Liver (tissue), 9 donors: ENCODE measurements around the gene PEX16. TPM values are rescaled to one million over a fixed set of nuclear protein-coding genes. Genes with fewer than 3 reads are reported as not detected.

Source experiments
- DNase-seq: peaks from one replicate; pipeline ENCODE4 v3.0.0-alpha.2; 2017; ENCODE audit warnings: low spot score
- H3K27ac ChIP-seq, 2 donors: one replicate each; pipeline ENCODE4 v1.7.0; 2013; ENCODE audit warnings: inconsistent platforms in 2 of 2, low read length in 2 of 2, control low read depth in 1 of 2, low read depth in 1 of 2, mild to moderate bottlenecking in 1 of 2
- H3K27me3 ChIP-seq, 4 donors: one replicate each; pipeline versions ENCODE4 v1.6.1 to v1.7.0; 2013; ENCODE audit warnings: low read length in 3 of 4, inconsistent platforms in 1 of 4, mild to moderate bottlenecking in 1 of 4, moderate library complexity in 1 of 4; ENCODE audit not compliant: control insufficient read depth in 4 of 4, insufficient read depth in 4 of 4
- H3K36me3 ChIP-seq, 4 donors: one replicate each; pipeline versions ENCODE4 v1.6.1 to v1.7.0; 2013; ENCODE audit warnings: low read length in 3 of 4, mild to moderate bottlenecking in 3 of 4, low read depth in 1 of 4, moderate library complexity in 1 of 4; ENCODE audit not compliant: control insufficient read depth in 4 of 4, insufficient read depth in 3 of 4
- H3K4me1 ChIP-seq, 4 donors: one replicate each; pipeline versions ENCODE4 v1.6.1 to v1.7.0; 2013; ENCODE audit warnings: low read length in 3 of 4, mild to moderate bottlenecking in 3 of 4, moderate library complexity in 1 of 4; ENCODE audit not compliant: control insufficient read depth in 4 of 4, insufficient read depth in 4 of 4
- H3K4me3 ChIP-seq, 3 donors: one replicate each; pipeline versions ENCODE4 v1.6.1 to v1.7.0; 2013; ENCODE audit warnings: low read length in 3 of 3, control low read depth in 1 of 3, low read depth in 1 of 3, mild to moderate bottlenecking in 1 of 3
- H3K9ac ChIP-seq, 2 donors: one replicate each; pipeline ENCODE4 v1.7.0; 2013; ENCODE audit warnings: low read length in 2 of 2, mild to moderate bottlenecking in 2 of 2, moderate library complexity in 2 of 2, control low read depth in 1 of 2, low read depth in 1 of 2
- H3K9me3 ChIP-seq, 4 donors: one replicate each; pipeline versions ENCODE4 v1.6.1 to v1.7.0; 2013; ENCODE audit warnings: low read length in 3 of 4; ENCODE audit not compliant: control insufficient read depth in 4 of 4
- ATF3 ChIP-seq: IDR thresholded peaks from 2 replicates; pipeline ENCODE4 v1.6.1; 2016; ENCODE audit warnings: antibody characterized with exemption
- CTCF ChIP-seq: fragments of 150-350 bp; IDR thresholded peaks from 2 replicates; pipeline ENCODE4 v1.5.1; 2017; ENCODE audit warnings: improper control_type of control experiment, low read depth, low read length; ENCODE audit not compliant: missing input control
- EGR1 ChIP-seq, 2 donors: IDR thresholded peaks; 2 replicates each; pipeline ENCODE4 v1.6.1; 2016 to 2018; ENCODE audit warnings: antibody characterized with exemption in 2 of 2, low read depth in 2 of 2
- FOXA1 ChIP-seq: IDR thresholded peaks from 2 replicates; pipeline ENCODE4 v1.6.1; 2016; ENCODE audit warnings: antibody characterized with exemption
- FOXA2 ChIP-seq: IDR thresholded peaks from 2 replicates; pipeline ENCODE4 v1.6.1; 2016; ENCODE audit warnings: antibody characterized with exemption
- GABPA ChIP-seq, 2 donors: IDR thresholded peaks in 1 of 2; conservative IDR thresholded peaks in 1 of 2; 2 replicates each; pipeline ENCODE4 v1.6.1; 2016; ENCODE audit warnings: antibody characterized with exemption in 2 of 2, mild to moderate bottlenecking in 1 of 2, moderate library complexity in 1 of 2
- HNF4A ChIP-seq, 2 donors: conservative IDR thresholded peaks; 2 replicates each; pipeline ENCODE4 v1.6.1; 2016; ENCODE audit warnings: antibody characterized with exemption in 2 of 2, mild to moderate bottlenecking in 2 of 2
- HNF4G ChIP-seq: IDR thresholded peaks from 2 replicates; pipeline ENCODE4 v1.6.1; 2016; ENCODE audit warnings: antibody characterized with exemption
- MAX ChIP-seq: IDR thresholded peaks from 2 replicates; pipeline ENCODE4 v1.6.1; 2016; ENCODE audit warnings: antibody characterized with exemption
- NR2F2 ChIP-seq: IDR thresholded peaks from 2 replicates; pipeline ENCODE4 v1.6.1; 2016; ENCODE audit warnings: antibody characterized with exemption
- RAD21 ChIP-seq, 2 donors: IDR thresholded peaks; 2 replicates each; pipeline ENCODE4 v1.6.1; 2016; ENCODE audit warnings: antibody characterized with exemption in 2 of 2, mild to moderate bottlenecking in 2 of 2
- REST ChIP-seq: IDR thresholded peaks from 2 replicates; pipeline ENCODE4 v1.6.1; 2016; ENCODE audit warnings: antibody characterized with exemption, mild to moderate bottlenecking
- RXRA ChIP-seq, 2 donors: IDR thresholded peaks; 2 replicates each; pipeline ENCODE4 v1.6.1; 2017 to 2018; ENCODE audit warnings: antibody characterized with exemption in 2 of 2, mild to moderate bottlenecking in 1 of 2
- SP1 ChIP-seq: IDR thresholded peaks from 2 replicates; pipeline ENCODE4 v1.6.1; 2018; ENCODE audit warnings: antibody characterized with exemption, mild to moderate bottlenecking
- TAF1 ChIP-seq: conservative IDR thresholded peaks from 2 replicates; pipeline ENCODE4 v1.6.1; 2016; ENCODE audit warnings: antibody characterized with exemption, mild to moderate bottlenecking
- YY1 ChIP-seq: IDR thresholded peaks from 2 replicates; pipeline ENCODE4 v1.6.1; 2016; ENCODE audit warnings: antibody characterized with exemption, mild to moderate bottlenecking
- WGBS: extraction: QIAGEN DNeasy Blood & Tissue Kit; methylation state at CpG from one replicate; pipeline ENCODE4 v1.1.7; 2013; 5-methylcytosine and 5-hydroxymethylcytosine counted together
- polyA plus RNA-seq, 2 donors: library from polyadenylated mRNA; stranded (reverse) in 1 of 2; unstranded in 1 of 2; fragments of 200-250 nt in 1 of 2; fragments of >200 nt in 1 of 2; fragmentation: Nextera tagmentation in 1 of 2; extraction: Ambion mirVana in 1 of 2; gene quantifications; one replicate each; pipeline versions ENCODE4 v1.2.1 to v1.2.3, GENCODE V29; 2013 to 2015
- total RNA-seq, 2 donors: library from RNA; depleted of rRNA; stranded (reverse); fragments of >200 nt; gene quantifications; one replicate each; pipeline ENCODE4 v1.2.3, GENCODE V29; 2014
- donor health status: healthy.
- donor health status: healthy.
- donor health status: healthy.
- donor health status: healthy.
- donor health status: healthy.

The PEX16 gene
- total and polyA plus RNA-seq, 4 donors = 18.8 to 41.2 (median 29.8) TPM

- Histone ChIP-seq H3K4me3 (no peak overlapping the region), H3K4me1 (peaks cover 0 to 3% (median 3%) of the 10 kb centered on the region in 4 donors), H3K27me3 (no peaks in the 10 kb centered on the region), H3K36me3 (peaks cover 12 to 66% (median 55%) of the 10 kb centered on the region in 4 donors), H3K9me3 (no peaks in the 10 kb centered on the region), H3K9ac (no peak overlapping the region), H3K27ac (no peak overlapping the region)
- DNase-seq = no peak
- 94% methylated on average over 15 of the region's 15 CpGs for WGBS
- TF ChIP-seq ATF3 (no peak), GABPA (IDR thresholded peaks at IDR 0.05 in 1 of 2, conservative IDR thresholded peaks at IDR 0.05 in 1 of 2) (no peak)
Observed at GRCh38 chr11:45880772-45881570, 36.7 kb downstream of the PEX16 start.

- H3K27ac ChIP-seq = no peak overlapping the region
- H3K4me1 ChIP-seq = peaks cover 0 to 2% (median 0%) of the 10 kb centered on the region in 4 donors
- no peaks in the 10 kb centered on the region for H3K9me3 ChIP-seq
- H3K9ac ChIP-seq = no peak overlapping the region
- no peak for DNase-seq
- whole genome bisulfite sequencing = 91% methylated on average over 7 of the region's 7 CpGs
- no peaks in the 10 kb centered on the region for H3K27me3 ChIP-seq
- H3K36me3 ChIP-seq = peaks cover 12 to 76% (median 64%) of the 10 kb centered on the region in 4 donors
- TF ChIP-seq FOXA1 (no peak), GABPA (IDR thresholded peaks at IDR 0.05 in 1 of 2, conservative IDR thresholded peaks at IDR 0.05 in 1 of 2) (no peak)
- no peak overlapping the region for H3K4me3 ChIP-seq
Observed at GRCh38 chr11:45879803-45880686, 37.6 kb downstream of the PEX16 start.

- Histone ChIP-seq H3K4me3 (no peak overlapping the region), H3K27ac (no peak overlapping the region), H3K4me1 (no peaks in the 10 kb centered on the region), H3K36me3 (peaks cover 12 to 89% (median 76%) of the 10 kb centered on the region in 4 donors), H3K9me3 (no peaks in the 10 kb centered on the region), H3K27me3 (no peaks in the 10 kb centered on the region), H3K9ac (no peak overlapping the region)
- TF ChIP-seq HNF4G (no peak), MAX (no peak), RAD21 (IDR thresholded peaks at IDR 0.05) (no peak), TAF1 (no peak), CTCF (no peak), FOXA2 (no peak), ATF3 (no peak), NR2F2 (no peak), RXRA (IDR thresholded peaks at IDR 0.05) (no peak), HNF4A (conservative IDR thresholded peaks at IDR 0.05) (no peak), REST (no peak), SP1 (no peak), EGR1 (IDR thresholded peaks at IDR 0.05; ENCODE audit: low read depth in 2 of 2) (no peak), YY1 (no peak)
- WGBS = 97% methylated on average over 3 of the region's 3 CpGs
- DNase-seq = no peak
Observed at GRCh38 chr11:45877845-45878244, 39.8 kb downstream of the PEX16 start.
